Right lobe of liver (tissue), 6 donors: ENCODE results near the gene CDH18. TPM values are rescaled to one million over a fixed set of nuclear protein-coding genes. Genes with fewer than 3 reads are reported as not detected.

Experiments used
- ATAC-seq, 4 donors: fragments of 200-7000 bp; cut with Tn5 transposase; one replicate each; pipeline ENCODE4 v1.9.1; 2020; ENCODE audit warnings: mild to moderate bottlenecking in 4 of 4, moderate library complexity in 4 of 4
- DNase-seq, 3 donors: peaks; one replicate each; pipeline ENCODE4 v3.0.0-alpha.2; 2020
- H3K27ac ChIP-seq, 3 donors: fragments of 200-600 bp; one replicate each; pipeline ENCODE4 v1.8.0; 2022
- H3K27me3 ChIP-seq, 2 donors: fragments of 200-600 bp; one replicate each; pipeline ENCODE4 v1.8.0; 2022
- H3K36me3 ChIP-seq, 4 donors: fragments of 200-600 bp; sonication (generic) in 1 of 4; one replicate each; pipeline versions ENCODE4 v1.5.1 to v1.8.0; 2017 to 2022; ENCODE audit warnings: control low read depth in 1 of 4
- H3K4me1 ChIP-seq, 4 donors: fragments of 200-600 bp; sonication (generic) in 1 of 4; one replicate each; pipeline versions ENCODE4 v1.5.1 to v1.8.0; 2017 to 2022; ENCODE audit warnings: control low read depth in 1 of 4
- H3K4me3 ChIP-seq, 3 donors: fragments of 200-600 bp; one replicate each; pipeline ENCODE4 v1.8.0; 2022
- H3K9me3 ChIP-seq, 4 donors: fragments of 200-600 bp; sonication (generic) in 1 of 4; one replicate each; pipeline versions ENCODE4 v1.5.1 to v1.8.0; 2017 to 2022; ENCODE audit warnings: control low read depth in 1 of 4
- POLR2A ChIP-seq: fragments of 450-650 bp; IDR thresholded peaks from one replicate; pipeline ENCODE4 v1.6.1; 2017; ENCODE audit warnings: antibody characterized with exemption, mild to moderate bottlenecking
- WGBS: methylation state at CpG from one replicate; pipeline ENCODE4 v1.1.6; 2018; ENCODE audit warnings: low coverage, low lambda C conversion rate; ENCODE audit not compliant: insufficient coverage; ENCODE audit errors: missing lambda C conversion rate; 5-methylcytosine and 5-hydroxymethylcytosine counted together
- intact Hi-C, 2 donors: fragments of 100-400 bp; cut with DNase I; formaldehyde crosslinking; loops; one replicate each; pipeline versions ENCODE4 v1.11.2 to v1.14.1; 2022
- total RNA-seq, 6 experiments: library from RNA; depleted of rRNA in 2 of 6; stranded (reverse); fragments of >200 nt in 2 of 6; fragmentation: NEBNext Ultra II Directional in 3 of 6; extraction: Animal tissue kit (Norgen Biotek cat#: 25700) in 3 of 6; gene quantifications; one replicate each; pipeline versions ENCODE4 v1.1.0 to v1.2.4, GENCODE V29; 2016 to 2023
- TF ChIP-seq, protein P1 (sequence below), 4 donors: fragments of 200-600 bp in 3 of 4; fragments of 450-650 bp in 1 of 4; IDR thresholded peaks; one replicate each; pipeline versions ENCODE4 v1.5.1 to v1.8.0; 2016 to 2022; ENCODE audit warnings: antibody characterized with exemption in 4 of 4, mild to moderate bottlenecking in 2 of 4
- donor health status: DM: no; HTN: yes; CAD: no.
- donor health status: DM: no; HTN: no; CAD: no.
- donor health status: DM: no; HTN: no; CAD: no.
- donor health status: DM: no; HTN: yes; CAD: no.
- donor health status: DM: no; HTN: yes; CAD: no.

Gene CDH18
- total RNA-seq, 6 experiments from 2014 or later = not detected

DNA sequence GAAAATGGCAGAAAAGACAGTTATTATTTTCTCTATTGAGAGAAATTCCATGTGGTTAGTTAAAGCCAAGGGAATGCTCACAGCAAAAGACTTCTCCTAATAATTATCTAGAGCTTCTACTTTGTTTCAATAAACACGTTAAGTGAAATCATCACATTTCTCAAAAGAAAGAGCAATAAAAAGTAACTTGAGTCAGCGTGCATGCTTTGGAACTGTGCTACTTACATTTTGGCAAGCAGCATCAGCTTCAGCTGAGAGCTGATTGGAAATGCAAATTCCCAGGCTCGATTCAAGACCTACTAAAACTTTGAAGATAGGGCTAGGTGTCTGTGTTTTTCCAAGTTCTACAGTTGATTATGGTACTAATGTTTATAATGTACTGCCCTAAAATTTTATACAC, 132.1 kb downstream of the CDH18 start:
- Histone ChIP-seq H3K36me3 (no peaks in the 10 kb centered on the region), H3K4me3 (no peak overlapping the region), H3K27me3 (no peaks in the 10 kb centered on the region), H3K4me1 (no peaks in the 10 kb centered on the region), H3K9me3 (no peaks in the 10 kb centered on the region), H3K27ac (no peak overlapping the region)
- WGBS = 43% methylated on average over 3 of the region's 3 CpGs
- intact Hi-C loops = no loop called here
- DNase-seq (no peak), ATAC-seq (no peak)
- TF ChIP-seq, protein P1, sequence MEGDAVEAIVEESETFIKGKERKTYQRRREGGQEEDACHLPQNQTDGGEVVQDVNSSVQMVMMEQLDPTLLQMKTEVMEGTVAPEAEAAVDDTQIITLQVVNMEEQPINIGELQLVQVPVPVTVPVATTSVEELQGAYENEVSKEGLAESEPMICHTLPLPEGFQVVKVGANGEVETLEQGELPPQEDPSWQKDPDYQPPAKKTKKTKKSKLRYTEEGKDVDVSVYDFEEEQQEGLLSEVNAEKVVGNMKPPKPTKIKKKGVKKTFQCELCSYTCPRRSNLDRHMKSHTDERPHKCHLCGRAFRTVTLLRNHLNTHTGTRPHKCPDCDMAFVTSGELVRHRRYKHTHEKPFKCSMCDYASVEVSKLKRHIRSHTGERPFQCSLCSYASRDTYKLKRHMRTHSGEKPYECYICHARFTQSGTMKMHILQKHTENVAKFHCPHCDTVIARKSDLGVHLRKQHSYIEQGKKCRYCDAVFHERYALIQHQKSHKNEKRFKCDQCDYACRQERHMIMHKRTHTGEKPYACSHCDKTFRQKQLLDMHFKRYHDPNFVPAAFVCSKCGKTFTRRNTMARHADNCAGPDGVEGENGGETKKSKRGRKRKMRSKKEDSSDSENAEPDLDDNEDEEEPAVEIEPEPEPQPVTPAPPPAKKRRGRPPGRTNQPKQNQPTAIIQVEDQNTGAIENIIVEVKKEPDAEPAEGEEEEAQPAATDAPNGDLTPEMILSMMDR (IDR thresholded peaks at IDR 0.05) = no peak
- TF ChIP-seq POLR2A = no peak

DNA sequence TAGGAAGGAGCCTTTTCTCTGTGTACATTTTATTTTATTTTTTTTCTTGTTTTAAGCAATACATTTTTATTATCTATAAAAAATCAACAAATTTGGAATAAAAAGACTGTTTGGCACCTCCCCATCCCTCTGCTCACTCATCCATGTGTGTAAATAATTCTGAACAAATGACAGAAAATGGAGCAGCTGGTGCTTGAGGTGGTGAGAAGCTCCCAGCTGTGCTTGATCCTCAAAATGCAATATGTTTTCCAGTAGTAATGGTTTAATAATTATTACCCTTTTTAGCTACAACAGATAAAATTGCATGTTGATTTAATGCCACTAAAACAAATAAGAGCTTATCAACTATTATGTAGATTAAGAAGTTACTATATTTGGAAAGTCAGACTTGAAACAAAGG, 132.5 kb downstream of the CDH18 start:
- no peaks in the 10 kb centered on the region for H3K27me3 ChIP-seq
- no peak for ATAC-seq
- H3K9me3 ChIP-seq = no peaks in the 10 kb centered on the region
- DNase-seq = no peak
- no peak overlapping the region for H3K27ac ChIP-seq
- H3K4me3 ChIP-seq = no peak overlapping the region
- TF ChIP-seq POLR2A = no peak
- TF ChIP-seq, protein P1 (IDR thresholded peaks at IDR 0.05) = no peak
- H3K36me3 ChIP-seq = no peaks in the 10 kb centered on the region
- intact Hi-C loops = no loop called here
- H3K4me1 ChIP-seq = no peaks in the 10 kb centered on the region

DNA sequence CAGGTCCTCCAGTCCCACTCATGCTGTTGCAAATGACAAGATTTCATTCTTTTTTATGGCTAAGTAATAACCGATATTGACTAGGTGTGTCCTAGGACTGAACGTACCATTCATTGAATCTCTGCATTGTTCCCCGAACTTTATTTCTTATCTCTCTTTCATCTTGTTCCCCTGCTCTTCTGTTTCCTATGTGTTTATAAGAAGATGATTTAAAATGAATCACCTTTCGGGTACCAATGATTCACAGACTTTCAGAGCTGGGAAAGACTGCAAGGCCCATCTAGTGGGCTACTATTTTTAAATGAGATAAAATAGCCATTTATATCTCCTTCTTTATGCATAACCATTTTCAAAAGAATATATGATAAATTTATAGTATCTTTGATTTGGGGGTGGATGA, 133.0 kb downstream of the CDH18 start:
- Histone ChIP-seq H3K4me3 (no peak overlapping the region), H3K9me3 (no peaks in the 10 kb centered on the region), H3K27me3 (no peaks in the 10 kb centered on the region), H3K27ac (no peak overlapping the region), H3K4me1 (no peaks in the 10 kb centered on the region), H3K36me3 (peaks cover 0 to 2% (median 0%) of the 10 kb centered on the region in 4 donors)
- ATAC-seq (no peak), DNase-seq (no peak)
- intact Hi-C loops = no loop called here
- TF ChIP-seq, protein P1 (IDR thresholded peaks at IDR 0.05) = no peak
- no peak for TF ChIP-seq POLR2A
- WGBS = 70% methylated on average over 4 of the region's 4 CpGs

DNA sequence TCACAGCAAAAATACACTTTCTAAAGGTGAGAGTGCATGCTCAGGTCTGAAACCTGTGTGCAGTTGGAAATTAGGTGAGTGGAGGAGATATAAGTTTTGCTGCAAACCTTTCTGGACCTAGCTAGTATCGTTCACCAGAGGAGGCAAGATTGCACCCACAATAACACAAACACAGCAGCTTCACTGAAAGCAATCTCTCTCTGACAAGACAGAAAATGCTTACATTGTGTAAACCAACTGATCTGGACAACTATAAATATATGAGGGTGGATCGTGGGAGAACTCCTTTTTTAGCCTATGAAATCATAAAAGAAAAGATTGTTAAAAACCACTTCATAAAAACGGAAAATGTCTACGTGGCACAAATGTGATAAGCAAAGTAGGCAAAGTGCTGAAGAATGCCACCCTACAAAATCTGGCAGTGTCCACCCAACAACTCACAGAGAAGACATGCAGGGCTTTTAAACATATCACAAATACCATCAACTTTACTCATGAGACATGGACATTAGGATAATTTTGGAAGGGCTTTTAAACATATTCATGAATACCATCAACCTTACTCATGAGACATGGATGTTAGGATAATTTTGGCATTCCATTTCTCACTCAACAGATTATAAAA, 134.3 kb downstream of the CDH18 start:
- Histone ChIP-seq H3K27ac (no peak overlapping the region), H3K4me3 (no peak overlapping the region), H3K27me3 (no peaks in the 10 kb centered on the region), H3K4me1 (no peaks in the 10 kb centered on the region), H3K36me3 (peaks cover 0 to 2% (median 0%) of the 10 kb centered on the region in 4 donors), H3K9me3 (no peaks in the 10 kb centered on the region)
- ATAC-seq (no peak), DNase-seq (no peak)
- TF ChIP-seq, protein P1 (IDR thresholded peaks at IDR 0.05) = no peak
- WGBS = 46% methylated on average over 4 of the region's 4 CpGs
- intact Hi-C loops = no loop called here
